DOHH2 (cell line): ENCODE results near the gene PCBD1.

Source experiments
- CTCF ChIP-seq: fragments of 200-600 bp; sonication (generic); IDR thresholded peaks from one replicate; pipeline ENCODE4 v1.5.1; 2014; ENCODE audit warnings: antibody characterized with exemption, mild to moderate bottlenecking, low read depth, low read length; ENCODE audit not compliant: poor library complexity, severe bottlenecking
- EZH2phosphoT487 ChIP-seq: fragments of 200-600 bp; sonication (generic); IDR thresholded peaks from 2 replicates; pipeline ENCODE4 v1.6.1; 2017; ENCODE audit warnings: borderline replicate concordance, mild to moderate bottlenecking, antibody characterized with exemption, low read length, moderate library complexity, mixed read lengths

- no peak for TF ChIP-seq CTCF
- TF ChIP-seq EZH2phosphoT487 = no peak
Observed at GRCh38 chr10:70872291-70872690, 16.1 kb downstream of the PCBD1 start.
